Right lobe of liver (tissue), 6 donors: ENCODE data around the gene SLC46A1. TPM values are rescaled to one million over a fixed set of nuclear protein-coding genes. Genes with fewer than 3 reads are reported as not detected.

Source experiments
- ATAC-seq, 4 donors: fragments of 200-7000 bp; cut with Tn5 transposase; one replicate each; pipeline ENCODE4 v1.9.1; 2020; ENCODE audit warnings: mild to moderate bottlenecking in 4 of 4, moderate library complexity in 4 of 4
- DNase-seq, 3 donors: peaks; one replicate each; pipeline ENCODE4 v3.0.0-alpha.2; 2020
- H3K27ac ChIP-seq, 3 donors: fragments of 200-600 bp; one replicate each; pipeline ENCODE4 v1.8.0; 2022
- H3K27me3 ChIP-seq, 2 donors: fragments of 200-600 bp; one replicate each; pipeline ENCODE4 v1.8.0; 2022
- H3K36me3 ChIP-seq, 4 donors: fragments of 200-600 bp; sonication (generic) in 1 of 4; one replicate each; pipeline versions ENCODE4 v1.5.1 to v1.8.0; 2017 to 2022; ENCODE audit warnings: control low read depth in 1 of 4
- H3K4me1 ChIP-seq, 4 donors: fragments of 200-600 bp; sonication (generic) in 1 of 4; one replicate each; pipeline versions ENCODE4 v1.5.1 to v1.8.0; 2017 to 2022; ENCODE audit warnings: control low read depth in 1 of 4
- H3K4me3 ChIP-seq, 3 donors: fragments of 200-600 bp; one replicate each; pipeline ENCODE4 v1.8.0; 2022
- H3K9me3 ChIP-seq, 4 donors: fragments of 200-600 bp; sonication (generic) in 1 of 4; one replicate each; pipeline versions ENCODE4 v1.5.1 to v1.8.0; 2017 to 2022; ENCODE audit warnings: control low read depth in 1 of 4
- CTCF ChIP-seq, 4 donors: fragments of 200-600 bp in 3 of 4; fragments of 450-650 bp in 1 of 4; IDR thresholded peaks; one replicate each; pipeline versions ENCODE4 v1.5.1 to v1.8.0; 2016 to 2022; ENCODE audit warnings: antibody characterized with exemption in 4 of 4, mild to moderate bottlenecking in 2 of 4
- POLR2A ChIP-seq: fragments of 450-650 bp; IDR thresholded peaks from one replicate; pipeline ENCODE4 v1.6.1; 2017; ENCODE audit warnings: antibody characterized with exemption, mild to moderate bottlenecking
- WGBS: methylation state at CpG from one replicate; pipeline ENCODE4 v1.1.6; 2018; ENCODE audit warnings: low coverage, low lambda C conversion rate; ENCODE audit not compliant: insufficient coverage; ENCODE audit errors: missing lambda C conversion rate; 5-methylcytosine and 5-hydroxymethylcytosine counted together
- intact Hi-C, 2 donors: fragments of 100-400 bp; cut with DNase I; formaldehyde crosslinking; loops; one replicate each; pipeline versions ENCODE4 v1.11.2 to v1.14.1; 2022
- total RNA-seq, 6 experiments: library from RNA; depleted of rRNA in 2 of 6; stranded (reverse); fragments of >200 nt in 2 of 6; fragmentation: NEBNext Ultra II Directional in 3 of 6; extraction: Animal tissue kit (Norgen Biotek cat#: 25700) in 3 of 6; gene quantifications; one replicate each; pipeline versions ENCODE4 v1.1.0 to v1.2.4, GENCODE V29; 2016 to 2023
- donor health status: DM: no; HTN: yes; CAD: no.
- donor health status: DM: no; HTN: no; CAD: no.
- donor health status: DM: no; HTN: no; CAD: no.
- donor health status: DM: no; HTN: yes; CAD: no.
- donor health status: DM: no; HTN: yes; CAD: no.

Gene SLC46A1
- total RNA-seq, 6 experiments from 2014 or later, result 22.1 to 44.6 (median 32.1) TPM

GRCh38 chr17:28390984-28391383 is 15.0 kb downstream of the SLC46A1 start:
- DNase-seq, result no peak
- no peaks in the 10 kb centered on the region for H3K9me3 ChIP-seq
- no peak overlapping the region for H3K4me3 ChIP-seq
- H3K27me3 ChIP-seq, result no peaks in the 10 kb centered on the region
- no peak overlapping the region for H3K27ac ChIP-seq
- H3K36me3 ChIP-seq, result peaks cover 0 to 24% (median 4%) of the 10 kb centered on the region in 4 donors
- no peak for TF ChIP-seq CTCF (IDR thresholded peaks at IDR 0.05)
- TF ChIP-seq POLR2A, result no peak
- no peak for ATAC-seq
- WGBS, result no CpG with 5 or more reads among the region's 1 CpG
- intact Hi-C loops, result no loop called here
- no peaks in the 10 kb centered on the region for H3K4me1 ChIP-seq

- ATAC-seq, result no peak
- peaks cover 0 to 19% (median 4%) of the 10 kb centered on the region in 4 donors for H3K36me3 ChIP-seq
Observed at GRCh38 chr17:28390563-28390962, 15.4 kb downstream of the SLC46A1 start.

GRCh38 chr17:28390141-28390540 is 15.9 kb downstream of the SLC46A1 start:
- DNase-seq (no peak), ATAC-seq (no peak)
- Histone ChIP-seq H3K27me3 (no peaks in the 10 kb centered on the region), H3K4me3 (no peak overlapping the region), H3K9me3 (no peaks in the 10 kb centered on the region), H3K36me3 (peaks cover 0 to 18% (median 4%) of the 10 kb centered on the region in 4 donors), H3K4me1 (no peaks in the 10 kb centered on the region), H3K27ac (no peak overlapping the region)
- intact Hi-C loops, result no loop called here
- 50% methylated on average over 1 of the region's 1 CpG for WGBS
- TF ChIP-seq POLR2A (no peak), CTCF (IDR thresholded peaks at IDR 0.05) (no peak)

More at GRCh38 chr17:28390563-28390962, 15.4 kb downstream of the SLC46A1 start:
- H3K4me1 ChIP-seq, result no peaks in the 10 kb centered on the region
- no peak overlapping the region for H3K4me3 ChIP-seq
- no peak for DNase-seq
- H3K27ac ChIP-seq, result no peak overlapping the region
- intact Hi-C loops, result no loop called here
- TF ChIP-seq CTCF (IDR thresholded peaks at IDR 0.05), result no peak
- no peak for TF ChIP-seq POLR2A
- H3K27me3 ChIP-seq, result no peaks in the 10 kb centered on the region
- H3K9me3 ChIP-seq, result no peaks in the 10 kb centered on the region
- 86% methylated on average over 2 of the region's 2 CpGs for WGBS

- Histone ChIP-seq H3K27me3 (no peaks in the 10 kb centered on the region), H3K4me3 (no peak overlapping the region), H3K36me3 (peaks cover 0 to 18% (median 4%) of the 10 kb centered on the region in 4 donors), H3K9me3 (no peaks in the 10 kb centered on the region), H3K4me1 (peaks cover 0 to 7% (median 0%) of the 10 kb centered on the region in 4 donors), H3K27ac (no peak overlapping the region)
- 100% methylated on average over 1 of the region's 11 CpGs for WGBS
- no peak for ATAC-seq
- no peak for TF ChIP-seq POLR2A
- TF ChIP-seq CTCF (IDR thresholded peaks at IDR 0.05), result no peak
- intact Hi-C loops, result no loop called here
- no peak for DNase-seq
Observed at GRCh38 chr17:28388106-28388505, 17.9 kb downstream of the SLC46A1 start.

GRCh38 chr17:28386391-28386790 is 19.6 kb downstream of the SLC46A1 start:
- intact Hi-C loops, result no loop called here
- no peak for ATAC-seq
- H3K36me3 ChIP-seq, result peaks cover 0 to 14% (median 3%) of the 10 kb centered on the region in 4 donors

More at GRCh38 chr17:28386391-28386790, 19.6 kb downstream of the SLC46A1 start:
- no peaks in the 10 kb centered on the region for H3K9me3 ChIP-seq
- no peak overlapping the region for H3K27ac ChIP-seq
- TF ChIP-seq CTCF (IDR thresholded peaks at IDR 0.05) (no peak), POLR2A (no peak)
- no peak for DNase-seq
- H3K4me1 ChIP-seq, result peaks cover 0 to 11% (median 0%) of the 10 kb centered on the region in 4 donors
- H3K27me3 ChIP-seq, result no peaks in the 10 kb centered on the region
- no peak overlapping the region for H3K4me3 ChIP-seq
